GM12878 (cell line): ENCODE measurements around the gene TTI1. TPM values are rescaled to one million over a fixed set of nuclear protein-coding genes. Genes with fewer than 3 reads are reported as not detected.

Source experiments
- BCL11A ChIP-seq: IDR thresholded peaks from 2 replicates; pipeline ENCODE4 v1.6.1; 2011; ENCODE audit warnings: low read depth, low read length
- CHD4 ChIP-seq: fragments of 200-600 bp; sonication (generic); IDR thresholded peaks from 2 replicates; pipeline ENCODE4 v1.6.1; 2016; ENCODE audit warnings: mild to moderate bottlenecking
- DPF2 ChIP-seq: fragments of 450-650 bp; IDR thresholded peaks from 2 replicates; pipeline ENCODE4 v1.6.1; 2017; ENCODE audit warnings: mild to moderate bottlenecking
- HCFC1 ChIP-seq: fragments of 150-350 bp; IDR thresholded peaks from 2 replicates; pipeline ENCODE4 v1.6.1; 2014; ENCODE audit warnings: low read length
- MEF2A ChIP-seq: IDR thresholded peaks from 2 replicates; pipeline ENCODE4 v1.6.1; 2011; ENCODE audit warnings: low read depth, mild to moderate bottlenecking, low read length, moderate library complexity; ENCODE audit not compliant: insufficient read depth
- MYB ChIP-seq: fragments of 150-350 bp; IDR thresholded peaks from 2 replicates; pipeline ENCODE4 v1.6.1; 2014; ENCODE audit warnings: mild to moderate bottlenecking, low read depth, low read length, borderline replicate concordance
- MYC ChIP-seq: IDR thresholded peaks from 2 replicates; pipeline ENCODE4 v1.6.1; 2011; ENCODE audit warnings: mild to moderate bottlenecking, low read length, moderate library complexity, inconsistent platforms; ENCODE audit not compliant: insufficient read depth, insufficient replicate concordance, insufficient read length, severe bottlenecking
- NR2C1 ChIP-seq: fragments of 450-650 bp; IDR thresholded peaks from 2 replicates; pipeline ENCODE4 v1.6.1; 2017; ENCODE audit warnings: antibody characterized with exemption, mild to moderate bottlenecking, moderate library complexity
- PAX5 ChIP-seq: IDR thresholded peaks from 2 replicates; pipeline ENCODE4 v1.6.1; 2011; ENCODE audit warnings: low read depth, low read length, borderline replicate concordance
- TCF3 ChIP-seq: IDR thresholded peaks from 2 replicates; pipeline ENCODE4 v1.6.1; 2012; ENCODE audit warnings: low read depth, mild to moderate bottlenecking, low read length, borderline replicate concordance; ENCODE audit not compliant: insufficient read depth
- polyA plus RNA-seq, 11 experiments: library from polyadenylated mRNA; depleted of rRNA in 4 of 11; unstranded in 6 of 11; stranded (reverse) in 5 of 11; fragments of >200 nt; fragmentation: Nextera tagmentation in 4 of 11; fragmentation: Illumina TruSeq in 1 of 11; extraction: Ambion mirVana in 4 of 11; extraction: Trizol in 1 of 11; gene quantifications; 1 replicate in 1 of 11; 2 replicates in 10 of 11; pipeline versions ENCODE4 v1.2.1 to v1.2.3, GENCODE V29; 2011 to 2016; ENCODE audit warnings: inconsistent platforms in 2 of 11, missing spikeins in 2 of 11, low read depth in 1 of 11
- total RNA-seq, 4 experiments: library from RNA; depleted of rRNA in 3 of 4; stranded (reverse); fragments of >200 nt in 3 of 4; fragmentation: Illumina TruSeq in 1 of 4; extraction: Trizol in 1 of 4; gene quantifications; 2 replicates each; pipeline versions ENCODE4 v1.2.1 to v1.2.3, GENCODE V29; 2013 to 2021
- TF ChIP-seq, protein P1 (sequence below): fragments of 450-650 bp; IDR thresholded peaks from 2 replicates; pipeline ENCODE4 v1.6.1; 2016; ENCODE audit warnings: mild to moderate bottlenecking
- TF ChIP-seq, protein P2 (sequence below): fragments of 450-650 bp; IDR thresholded peaks from 2 replicates; pipeline ENCODE4 v1.6.1; 2017; ENCODE audit warnings: mild to moderate bottlenecking, low read depth, inconsistent platforms; ENCODE audit not compliant: poor library complexity, severe bottlenecking
- TF ChIP-seq, protein P3 (sequence below): IDR thresholded peaks from 2 replicates; pipeline ENCODE4 v1.6.1; 2011; ENCODE audit warnings: low read depth, mild to moderate bottlenecking, low read length, moderate library complexity, borderline replicate concordance; ENCODE audit errors: extremely low read depth

The TTI1 gene
- total and polyA plus RNA-seq, 10 of the 15 experiments (the other 5 are each of a cell fraction or from before 2014, with no cell fraction given), result 5.3 to 44.6 (median 24.9) TPM

DNA sequence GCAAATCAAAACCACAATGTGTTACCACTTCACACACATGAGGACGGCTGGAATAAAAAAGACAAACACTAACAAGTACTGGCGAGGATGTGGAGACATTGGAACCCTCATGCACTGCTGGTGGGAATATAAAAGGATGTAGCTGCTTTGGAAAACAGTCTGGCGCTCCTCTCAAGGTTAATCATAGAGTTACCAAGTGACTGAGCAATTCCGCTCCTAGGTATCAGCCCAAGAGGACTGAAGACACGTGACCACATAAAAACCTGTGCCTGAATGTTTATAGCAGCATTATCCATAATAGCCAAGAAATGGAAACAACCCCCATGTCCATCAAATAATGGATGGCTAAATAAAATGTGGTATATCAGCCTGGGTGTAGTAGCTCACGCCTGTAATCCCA, 85.3 kb downstream of the TTI1 start (continued):
- TF ChIP-seq, protein P1, sequence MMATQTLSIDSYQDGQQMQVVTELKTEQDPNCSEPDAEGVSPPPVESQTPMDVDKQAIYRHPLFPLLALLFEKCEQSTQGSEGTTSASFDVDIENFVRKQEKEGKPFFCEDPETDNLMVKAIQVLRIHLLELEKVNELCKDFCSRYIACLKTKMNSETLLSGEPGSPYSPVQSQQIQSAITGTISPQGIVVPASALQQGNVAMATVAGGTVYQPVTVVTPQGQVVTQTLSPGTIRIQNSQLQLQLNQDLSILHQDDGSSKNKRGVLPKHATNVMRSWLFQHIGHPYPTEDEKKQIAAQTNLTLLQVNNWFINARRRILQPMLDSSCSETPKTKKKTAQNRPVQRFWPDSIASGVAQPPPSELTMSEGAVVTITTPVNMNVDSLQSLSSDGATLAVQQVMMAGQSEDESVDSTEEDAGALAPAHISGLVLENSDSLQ, result no peak
- TF ChIP-seq CHD4 (no peak), HCFC1 (no peak), PAX5 (no peak), MYC (no peak), TCF3 (no peak), MEF2A (no peak), DPF2 (no peak), BCL11A (no peak), MYB (no peak), NR2C1 (no peak)
- TF ChIP-seq, protein P2, sequence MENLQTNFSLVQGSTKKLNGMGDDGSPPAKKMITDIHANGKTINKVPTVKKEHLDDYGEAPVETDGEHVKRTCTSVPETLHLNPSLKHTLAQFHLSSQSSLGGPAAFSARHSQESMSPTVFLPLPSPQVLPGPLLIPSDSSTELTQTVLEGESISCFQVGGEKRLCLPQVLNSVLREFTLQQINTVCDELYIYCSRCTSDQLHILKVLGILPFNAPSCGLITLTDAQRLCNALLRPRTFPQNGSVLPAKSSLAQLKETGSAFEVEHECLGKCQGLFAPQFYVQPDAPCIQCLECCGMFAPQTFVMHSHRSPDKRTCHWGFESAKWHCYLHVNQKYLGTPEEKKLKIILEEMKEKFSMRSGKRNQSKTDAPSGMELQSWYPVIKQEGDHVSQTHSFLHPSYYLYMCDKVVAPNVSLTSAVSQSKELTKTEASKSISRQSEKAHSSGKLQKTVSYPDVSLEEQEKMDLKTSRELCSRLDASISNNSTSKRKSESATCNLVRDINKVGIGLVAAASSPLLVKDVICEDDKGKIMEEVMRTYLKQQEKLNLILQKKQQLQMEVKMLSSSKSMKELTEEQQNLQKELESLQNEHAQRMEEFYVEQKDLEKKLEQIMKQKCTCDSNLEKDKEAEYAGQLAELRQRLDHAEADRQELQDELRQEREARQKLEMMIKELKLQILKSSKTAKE, result no peak
- TF ChIP-seq, protein P3, sequence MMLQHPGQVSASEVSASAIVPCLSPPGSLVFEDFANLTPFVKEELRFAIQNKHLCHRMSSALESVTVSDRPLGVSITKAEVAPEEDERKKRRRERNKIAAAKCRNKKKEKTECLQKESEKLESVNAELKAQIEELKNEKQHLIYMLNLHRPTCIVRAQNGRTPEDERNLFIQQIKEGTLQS, result no peak
